Measurements from ENCODE around the gene TOP2A. TPM values are rescaled to one million over a fixed set of nuclear protein-coding genes. Genes with fewer than 3 reads are reported as not detected.

Gene TOP2A
- total RNA-seq, 1 experiment from 2014 or later, result 230 TPM

GRCh38 chr17:40443988-40444899, 26.5 kb upstream of the TOP2A start:
- Histone ChIP-seq H4K20me1 (ENCODE audit: control insufficient read depth, insufficient read depth, insufficient read length) (no peaks in the 10 kb centered on the region), H3K14ac (ENCODE audit: insufficient read depth, low read length) (peak overlapping the region; percentile 85; the same call in 1 of the 2 replicates), H3K79me2 (ENCODE audit: insufficient read depth, low read length) (no peaks in the 10 kb centered on the region; the same call in 1 of the 2 replicates), H3K56ac (ENCODE audit: insufficient read length, low read depth, low read length) (no peak overlapping the region), H3K9me3 (ENCODE audit: control insufficient read depth, low read depth, low read length) (no peaks in the 10 kb centered on the region), H3K4ac (ENCODE audit: low read depth, low read length) (no peak overlapping the region), H3K4me2 (ENCODE audit: insufficient read depth, insufficient read length, low read length) (peak overlapping the region; percentile 78), H3K4me1 (ENCODE audit: insufficient read depth, low read length) (peaks cover 9% of the 10 kb centered on the region), H4K5ac (ENCODE audit: insufficient read length, low read depth, low read length) (no peak overlapping the region), H3K27ac (ENCODE audit: insufficient read length, low read depth, low read length) (no peak overlapping the region), H2BK5ac (ENCODE audit: insufficient read length, low read length) (no peak overlapping the region), H3K9ac (ENCODE audit: extremely low read depth, insufficient read length, low read length) (peak overlapping the region; percentile 61), H3T11ph (ENCODE audit: low read length) (no peak overlapping the region), H2AFZ (ENCODE audit: low read length) (no peak overlapping the region), H4K8ac (replicated peaks; ENCODE audit: insufficient read length, low read depth, low read length) (no peak overlapping the region), H2AK5ac (ENCODE audit: insufficient read length, low read length) (no peak overlapping the region), H2BK120ac (ENCODE audit: low read depth, low read length, poor library complexity, severe bottlenecking) (no peak overlapping the region), H3K18ac (ENCODE audit: insufficient read length, low read depth, low read length) (no peak overlapping the region), H3K79me1 (ENCODE audit: insufficient read depth, low read depth, low read length, poor library complexity, severe bottlenecking) (no peaks in the 10 kb centered on the region), H3K23ac (ENCODE audit: insufficient read length, low read depth, low read length) (no peak overlapping the region), H2BK20ac (ENCODE audit: low read depth, low read length, poor library complexity, severe bottlenecking) (no peak overlapping the region), H2BK12ac (ENCODE audit: insufficient read length, low read depth, low read length) (no peak overlapping the region), H2BK15ac (ENCODE audit: low read depth, low read length) (no peak overlapping the region; the same call in 1 of the 2 replicates), H4K91ac (ENCODE audit: insufficient read length, low read depth, low read length) (no peak overlapping the region), H3K23me2 (ENCODE audit: insufficient read length, low read depth, low read length, poor library complexity, severe bottlenecking) (peaks cover 19% of the 10 kb centered on the region), H3K27me3 (ENCODE audit: insufficient read depth, low read length) (no peaks in the 10 kb centered on the region)
- peaks cover 23% of the 10 kb centered on the region for H3K27me3 Mint-ChIP-seq (ENCODE audit: low read depth)
- no peaks in the 10 kb centered on the region; a peak in 1 of 5 replicates for H3K9me3 Mint-ChIP-seq
- no CpG with 5 or more reads among the region's 15 CpGs for WGBS (ENCODE audit: extremely low coverage, insufficient read length, low lambda C conversion rate)
- H3K27ac Mint-ChIP-seq, result no peak overlapping the region
- DNase-seq, result no peak
- peak overlapping the region; percentile 73 to 94 for H3K4me3 Mint-ChIP-seq
- TF ChIP-seq, protein P1, sequence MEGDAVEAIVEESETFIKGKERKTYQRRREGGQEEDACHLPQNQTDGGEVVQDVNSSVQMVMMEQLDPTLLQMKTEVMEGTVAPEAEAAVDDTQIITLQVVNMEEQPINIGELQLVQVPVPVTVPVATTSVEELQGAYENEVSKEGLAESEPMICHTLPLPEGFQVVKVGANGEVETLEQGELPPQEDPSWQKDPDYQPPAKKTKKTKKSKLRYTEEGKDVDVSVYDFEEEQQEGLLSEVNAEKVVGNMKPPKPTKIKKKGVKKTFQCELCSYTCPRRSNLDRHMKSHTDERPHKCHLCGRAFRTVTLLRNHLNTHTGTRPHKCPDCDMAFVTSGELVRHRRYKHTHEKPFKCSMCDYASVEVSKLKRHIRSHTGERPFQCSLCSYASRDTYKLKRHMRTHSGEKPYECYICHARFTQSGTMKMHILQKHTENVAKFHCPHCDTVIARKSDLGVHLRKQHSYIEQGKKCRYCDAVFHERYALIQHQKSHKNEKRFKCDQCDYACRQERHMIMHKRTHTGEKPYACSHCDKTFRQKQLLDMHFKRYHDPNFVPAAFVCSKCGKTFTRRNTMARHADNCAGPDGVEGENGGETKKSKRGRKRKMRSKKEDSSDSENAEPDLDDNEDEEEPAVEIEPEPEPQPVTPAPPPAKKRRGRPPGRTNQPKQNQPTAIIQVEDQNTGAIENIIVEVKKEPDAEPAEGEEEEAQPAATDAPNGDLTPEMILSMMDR (conservative IDR thresholded peaks at IDR 0.05), result no peak
- peaks cover 0 to 6% (median 0%) of the 10 kb centered on the region in 3 experiments; a peak in 3 of 7 replicates for H3K36me3 Mint-ChIP-seq (ENCODE audit: insufficient read depth in 1 of 3, low read depth in 3 of 3)
- peaks cover 35 to 42% of the 10 kb centered on the region in 2 experiments for H3K4me1 Mint-ChIP-seq
